ENCODE measurements around the gene SPSB4. TPM values are rescaled to one million over a fixed set of nuclear protein-coding genes. Genes with fewer than 3 reads are reported as not detected.

SPSB4 gene
- total RNA-seq, 1 experiment from 2014 or later, result 0.52 TPM

- DNase-seq (ENCODE audit: low read depth), result no peak
These were observed 1.3 kb downstream of the SPSB4 start for GRCh38 chr3:141052201-141053069.

GRCh38 chr3:141055136-141055535 lies 4.0 kb downstream of the SPSB4 start:
- DNase-seq (ENCODE audit: low read depth), result no peak

- no peak for DNase-seq (ENCODE audit: low read depth)
These were observed 4.6 kb downstream of the SPSB4 start for GRCh38 chr3:141055536-141056445.

- DNase-seq (ENCODE audit: low read depth), result no peak
These were observed 5.6 kb downstream of the SPSB4 start for GRCh38 chr3:141056751-141057171.

GRCh38 chr3:141057436-141057835 lies 6.3 kb downstream of the SPSB4 start:
- no peak for DNase-seq (ENCODE audit: low read depth)

- no peak for DNase-seq (ENCODE audit: low read depth)
These were observed 7.0 kb downstream of the SPSB4 start for GRCh38 chr3:141057946-141058800.

- no peak for DNase-seq (ENCODE audit: low read depth)
These were observed 7.8 kb downstream of the SPSB4 start for GRCh38 chr3:141058996-141059395.

- no peak for DNase-seq (ENCODE audit: low read depth)
These were observed 8.7 kb downstream of the SPSB4 start for GRCh38 chr3:141059816-141060215.

GRCh38 chr3:141060327-141060726 lies 9.2 kb downstream of the SPSB4 start:
- no peak for DNase-seq (ENCODE audit: low read depth)

GRCh38 chr3:141063831-141064230 lies 12.7 kb downstream of the SPSB4 start:
- DNase-seq (ENCODE audit: low read depth), result no peak

GRCh38 chr3:141064255-141064926 lies 13.2 kb downstream of the SPSB4 start:
- DNase-seq (ENCODE audit: low read depth), result no peak

GRCh38 chr3:141065258-141065657 lies 14.1 kb downstream of the SPSB4 start:
- DNase-seq (ENCODE audit: low read depth), result no peak

GRCh38 chr3:141065841-141066805 lies 15.0 kb downstream of the SPSB4 start:
- no peak for DNase-seq (ENCODE audit: low read depth)

- no peak for DNase-seq (ENCODE audit: low read depth)
These were observed 16.2 kb downstream of the SPSB4 start for GRCh38 chr3:141067206-141067974.

- no peak for DNase-seq (ENCODE audit: low read depth)
These were observed 19.1 kb downstream of the SPSB4 start for GRCh38 chr3:141070229-141070628.

GRCh38 chr3:141070727-141071357 lies 19.7 kb downstream of the SPSB4 start:
- no peak for DNase-seq (ENCODE audit: low read depth)

GRCh38 chr3:141071681-141072260 lies 20.6 kb downstream of the SPSB4 start:
- no peak for DNase-seq (ENCODE audit: low read depth)

GRCh38 chr3:141072950-141073349 lies 21.8 kb downstream of the SPSB4 start:
- DNase-seq (ENCODE audit: low read depth), result no peak

All from LHCN-M2 (cell line).